Stomach (tissue), 9 donors: ENCODE data around the gene RFTN1. TPM values are rescaled to one million over a fixed set of nuclear protein-coding genes. Genes with fewer than 3 reads are reported as not detected.
A peak's percentile ranks its signal among the peaks of the same experiment; 100 is the strongest.

Experiments
- DNase-seq, 2 donors: peaks; one replicate each; pipeline versions ENCODE4 v3.0.0 to v3.0.0-alpha.2; 2013 to 2019
- H3K27ac ChIP-seq, 5 donors: fragments of 200-600 bp in 4 of 5; sonication (generic) in 4 of 5; one replicate each; pipeline ENCODE4 v1.5.1; 2013 to 2019; ENCODE audit warnings: mild to moderate bottlenecking in 1 of 5, moderate library complexity in 1 of 5
- H3K27me3 ChIP-seq, 3 donors: fragments of 200-600 bp; sonication (generic); one replicate each; pipeline ENCODE4 v1.5.1; 2017 to 2019; ENCODE audit warnings: mixed run types in 1 of 3
- H3K36me3 ChIP-seq, 4 donors: fragments of 200-600 bp; sonication (generic); 1 replicate in 3 of 4; 2 replicates in 1 of 4; pipeline ENCODE4 v1.5.1; 2016 to 2019
- H3K4me1 ChIP-seq, 4 donors: fragments of 200-600 bp; sonication (generic); one replicate each; pipeline ENCODE4 v1.5.1; 2016 to 2019
- H3K4me3 ChIP-seq, 4 donors: fragments of 200-600 bp; sonication (generic) in 3 of 4; one replicate each; pipeline ENCODE4 v1.5.1; 2016 to 2019; ENCODE audit warnings: mild to moderate bottlenecking in 1 of 4
- H3K9me3 ChIP-seq, 4 donors: fragments of 200-600 bp; sonication (generic); one replicate each; pipeline ENCODE4 v1.5.1; 2016 to 2019
- CTCF ChIP-seq, 7 experiments: fragments of 450-650 bp in 4 of 7; fragments of 200-600 bp in 3 of 7; sonication (generic) in 3 of 7; IDR thresholded peaks; one replicate each; pipeline ENCODE4 v1.5.1; 2016 to 2019; ENCODE audit warnings: antibody characterized with exemption in 7 of 7, control low read depth in 2 of 7, mild to moderate bottlenecking in 1 of 7
- EP300 ChIP-seq: sonication (generic); formaldehyde crosslinking; IDR thresholded peaks from one replicate; pipeline ENCODE4 v1.6.1; 2017; ENCODE audit warnings: antibody characterized with exemption
- POLR2A ChIP-seq, 4 donors: fragments of 450-650 bp; IDR thresholded peaks; one replicate each; pipeline ENCODE4 v1.6.1; 2016; ENCODE audit warnings: antibody characterized with exemption in 4 of 4, control low read depth in 2 of 4, mild to moderate bottlenecking in 1 of 4, moderate library complexity in 1 of 4
- POLR2AphosphoS5 ChIP-seq, 3 donors: sonication (generic); formaldehyde crosslinking; IDR thresholded peaks; one replicate each; pipeline ENCODE4 v1.6.1; 2016; ENCODE audit warnings: antibody characterized with exemption in 3 of 3
- WGBS, 5 donors: extraction: QIAGEN DNeasy Blood & Tissue Kit in 3 of 5; methylation state at CpG; one replicate each; pipeline versions ENCODE4 v1.1.5 to v1.1.7; 2013 to 2018; 5-methylcytosine and 5-hydroxymethylcytosine counted together
- intact Hi-C: fragments of 100-400 bp; cut with DNase I; formaldehyde crosslinking; loops from one replicate; pipeline ENCODE4 v1.15.1; 2023; ENCODE audit warnings: low total_unique reads
- polyA plus RNA-seq, 3 donors: library from polyadenylated mRNA; stranded (reverse); fragments of 200-250 nt; gene quantifications; one replicate each; pipeline ENCODE4 v1.2.3, GENCODE V29; 2013
- total RNA-seq, 5 donors: library from RNA; depleted of rRNA; stranded (reverse); fragments of >200 nt; gene quantifications; one replicate each; pipeline versions ENCODE4 v1.1.0 to v1.2.3, GENCODE V29; 2014 to 2016
- donor health status: healthy with polysubstance abuse.
- donor health status: Bipolar disorder and iron deficiency.
- donor health status: healthy.

Gene RFTN1
- total and polyA plus RNA-seq, 8 donors: 4.6 to 103 (median 18.9) TPM

- TF ChIP-seq POLR2A (IDR thresholded peaks at IDR 0.05) (no peak), EP300 (no peak), POLR2AphosphoS5 (IDR thresholded peaks at IDR 0.05) (no peak), CTCF (IDR thresholded peaks at IDR 0.05) (no peak)
- WGBS, 5 donors: 85 to 93% (median 89%) methylated on average over 2 of the region's 2 CpGs
- peaks cover 0 to 12% (median 10%) of the 10 kb centered on the region in 4 donors for H3K9me3 ChIP-seq
- H3K36me3 ChIP-seq: no peaks in the 10 kb centered on the region
- H3K4me3 ChIP-seq: no peak overlapping the region
- H3K4me1 ChIP-seq: no peaks in the 10 kb centered on the region
- no peak for DNase-seq
- no peak overlapping the region for H3K27ac ChIP-seq
- intact Hi-C loops: no loop called here
- H3K27me3 ChIP-seq: no peaks in the 10 kb centered on the region
Measured at GRCh38 chr3:16524196-16524595, 10.7 kb upstream of the RFTN1 start.

GRCh38 chr3:16523778-16524177, 10.3 kb upstream of the RFTN1 start:
- Histone ChIP-seq H3K36me3 (no peaks in the 10 kb centered on the region), H3K27ac (no peak overlapping the region), H3K27me3 (no peaks in the 10 kb centered on the region), H3K4me3 (no peak overlapping the region), H3K9me3 (peaks cover 0 to 12% (median 10%) of the 10 kb centered on the region in 4 donors), H3K4me1 (no peaks in the 10 kb centered on the region)
- no peak for DNase-seq
- intact Hi-C loops: no loop called here
- no peak for TF ChIP-seq POLR2A (IDR thresholded peaks at IDR 0.05)
- no peak for TF ChIP-seq POLR2AphosphoS5 (IDR thresholded peaks at IDR 0.05)
- no peak for TF ChIP-seq CTCF (IDR thresholded peaks at IDR 0.05)
- no peak for TF ChIP-seq EP300
- WGBS, 5 donors: 87 to 90% (median 88%) methylated on average over 2 of the region's 2 CpGs

GRCh38 chr3:16522834-16523233, 9.3 kb upstream of the RFTN1 start:
- Histone ChIP-seq H3K36me3 (no peaks in the 10 kb centered on the region), H3K9me3 (peaks cover 0 to 12% (median 10%) of the 10 kb centered on the region in 4 donors), H3K4me1 (no peaks in the 10 kb centered on the region), H3K27me3 (no peaks in the 10 kb centered on the region), H3K27ac (no peak overlapping the region), H3K4me3 (no peak overlapping the region)
- TF ChIP-seq POLR2AphosphoS5 (IDR thresholded peaks at IDR 0.05) (no peak), CTCF (IDR thresholded peaks at IDR 0.05) (no peak), EP300 (no peak), POLR2A (IDR thresholded peaks at IDR 0.05) (no peak)
- DNase-seq: no peak
- intact Hi-C loops: no loop called here

GRCh38 chr3:16520970-16521881, 7.7 kb upstream of the RFTN1 start:
- H3K9me3 ChIP-seq: peaks cover 0 to 12% (median 10%) of the 10 kb centered on the region in 4 donors
- DNase-seq: peak in 1 of 2 donors; percentile 66
- H3K4me3 ChIP-seq: no peak overlapping the region
- no peak overlapping the region for H3K27ac ChIP-seq
- peaks cover 0 to 8% (median 0%) of the 10 kb centered on the region in 4 donors for H3K4me1 ChIP-seq
- H3K27me3 ChIP-seq: no peaks in the 10 kb centered on the region
- intact Hi-C loops: no loop called here
- WGBS, 5 donors: 46 to 58% (median 49%) methylated on average over 5 of the region's 5 CpGs
- TF ChIP-seq CTCF (IDR thresholded peaks at IDR 0.05) (no peak), POLR2AphosphoS5 (IDR thresholded peaks at IDR 0.05) (no peak), EP300 (no peak), POLR2A (IDR thresholded peaks at IDR 0.05) (no peak)
- H3K36me3 ChIP-seq: no peaks in the 10 kb centered on the region
